Ishikawa (cell line): ENCODE results near the gene CPAMD8.

ENCODE experiments used
- CREB1 ChIP-seq: IDR thresholded peaks from 2 replicates; pipeline ENCODE4 v1.6.1; 2012; ENCODE audit warnings: low read depth
- EP300 ChIP-seq: IDR thresholded peaks from 2 replicates; pipeline ENCODE4 v1.6.1; 2012; ENCODE audit warnings: borderline replicate concordance
- RAD21 ChIP-seq: IDR thresholded peaks from 2 replicates; pipeline ENCODE4 v1.6.1; 2012; ENCODE audit warnings: low read depth
- TAF1 ChIP-seq: IDR thresholded peaks from 2 replicates; pipeline ENCODE4 v1.6.1; 2012; ENCODE audit warnings: low read depth, mild to moderate bottlenecking
- TEAD4 ChIP-seq: IDR thresholded peaks from 2 replicates; pipeline ENCODE4 v1.6.1; 2012
- TF ChIP-seq, protein P1 (sequence below): IDR thresholded peaks from 2 replicates; pipeline ENCODE4 v1.6.1; 2012
- TF ChIP-seq, protein P2 (sequence below): IDR thresholded peaks from 2 replicates; pipeline ENCODE4 v1.6.1; 2012; ENCODE audit warnings: low read depth, mild to moderate bottlenecking

DNA sequence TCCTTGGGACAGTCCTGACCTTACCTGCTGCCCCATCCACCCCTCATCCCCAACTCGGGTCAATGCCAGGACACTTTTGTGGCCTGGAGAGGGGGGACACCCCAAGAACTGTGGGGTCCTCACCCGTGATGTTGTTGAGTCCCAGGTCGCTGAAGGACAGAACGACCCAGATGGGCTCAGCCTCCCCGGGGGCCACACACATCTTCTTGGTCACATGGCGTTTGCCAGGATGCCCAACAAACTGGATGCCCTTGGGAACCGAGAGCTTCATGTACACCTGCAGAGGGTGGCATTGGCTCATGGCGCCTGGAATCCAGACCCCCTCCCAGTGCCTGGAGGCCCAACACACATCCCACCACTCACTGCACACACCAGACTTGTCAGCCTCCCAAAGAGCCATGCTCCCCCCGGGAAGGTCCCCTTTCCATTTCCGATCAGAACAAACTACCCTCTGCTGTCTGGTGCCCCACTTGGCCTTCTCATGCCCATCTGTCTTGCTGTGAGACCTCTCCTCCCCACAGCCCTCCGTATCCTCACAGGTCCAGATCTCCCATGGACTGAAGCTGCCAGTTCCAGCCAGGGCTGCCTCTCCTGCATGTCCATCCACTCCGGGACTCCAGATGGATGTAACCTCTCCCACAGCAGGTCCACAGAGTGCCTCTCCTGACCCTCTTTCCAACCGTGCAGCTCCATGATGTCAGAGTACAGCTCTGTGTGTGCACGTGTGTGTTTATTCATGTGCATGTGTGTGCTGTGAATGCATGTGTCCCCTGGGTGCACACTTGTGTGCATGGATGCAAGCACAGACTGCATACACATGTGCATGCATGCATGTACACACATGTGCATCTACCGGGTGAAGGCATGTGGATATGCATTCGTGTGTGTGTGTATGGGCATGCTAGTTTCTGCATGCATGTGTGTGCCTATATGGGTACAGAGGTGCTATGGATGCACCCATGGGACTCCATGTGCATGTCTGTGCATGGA is 79.4 kb downstream of the CPAMD8 start:
- TF ChIP-seq EP300 (no peak), TEAD4 (no peak), CREB1 (no peak), TAF1 (no peak), RAD21 (no peak)
- TF ChIP-seq, protein P1, sequence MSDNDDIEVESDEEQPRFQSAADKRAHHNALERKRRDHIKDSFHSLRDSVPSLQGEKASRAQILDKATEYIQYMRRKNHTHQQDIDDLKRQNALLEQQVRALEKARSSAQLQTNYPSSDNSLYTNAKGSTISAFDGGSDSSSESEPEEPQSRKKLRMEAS, result no peak
- TF ChIP-seq, protein P2, sequence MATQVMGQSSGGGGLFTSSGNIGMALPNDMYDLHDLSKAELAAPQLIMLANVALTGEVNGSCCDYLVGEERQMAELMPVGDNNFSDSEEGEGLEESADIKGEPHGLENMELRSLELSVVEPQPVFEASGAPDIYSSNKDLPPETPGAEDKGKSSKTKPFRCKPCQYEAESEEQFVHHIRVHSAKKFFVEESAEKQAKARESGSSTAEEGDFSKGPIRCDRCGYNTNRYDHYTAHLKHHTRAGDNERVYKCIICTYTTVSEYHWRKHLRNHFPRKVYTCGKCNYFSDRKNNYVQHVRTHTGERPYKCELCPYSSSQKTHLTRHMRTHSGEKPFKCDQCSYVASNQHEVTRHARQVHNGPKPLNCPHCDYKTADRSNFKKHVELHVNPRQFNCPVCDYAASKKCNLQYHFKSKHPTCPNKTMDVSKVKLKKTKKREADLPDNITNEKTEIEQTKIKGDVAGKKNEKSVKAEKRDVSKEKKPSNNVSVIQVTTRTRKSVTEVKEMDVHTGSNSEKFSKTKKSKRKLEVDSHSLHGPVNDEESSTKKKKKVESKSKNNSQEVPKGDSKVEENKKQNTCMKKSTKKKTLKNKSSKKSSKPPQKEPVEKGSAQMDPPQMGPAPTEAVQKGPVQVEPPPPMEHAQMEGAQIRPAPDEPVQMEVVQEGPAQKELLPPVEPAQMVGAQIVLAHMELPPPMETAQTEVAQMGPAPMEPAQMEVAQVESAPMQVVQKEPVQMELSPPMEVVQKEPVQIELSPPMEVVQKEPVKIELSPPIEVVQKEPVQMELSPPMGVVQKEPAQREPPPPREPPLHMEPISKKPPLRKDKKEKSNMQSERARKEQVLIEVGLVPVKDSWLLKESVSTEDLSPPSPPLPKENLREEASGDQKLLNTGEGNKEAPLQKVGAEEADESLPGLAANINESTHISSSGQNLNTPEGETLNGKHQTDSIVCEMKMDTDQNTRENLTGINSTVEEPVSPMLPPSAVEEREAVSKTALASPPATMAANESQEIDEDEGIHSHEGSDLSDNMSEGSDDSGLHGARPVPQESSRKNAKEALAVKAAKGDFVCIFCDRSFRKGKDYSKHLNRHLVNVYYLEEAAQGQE, result no peak
